CD4-positive, alpha-beta T cell treated with Interleukin-4 for 1 hour (primary cell): ENCODE results near the gene AAMP.
A peak's percentile ranks its signal among the peaks of the same experiment; 100 is the strongest.
"Not testable (repeated sequence)": the region's sequence is repeated elsewhere in the genome, so short reads cannot be mapped to it uniquely, and the experiment has no call there.

Source experiments
- DNase-seq, 2 donors: peaks; one replicate each; pipeline ENCODE4 v3.0.0-alpha.2; 2020 to 2022

AAMP gene

GRCh38 chr2:218273908-218274249, 3.9 kb upstream of the AAMP start:
- DNase-seq, result no peak

GRCh38 chr2:218273214-218273907, 3.4 kb upstream of the AAMP start:
- not testable (repeated sequence) for DNase-seq

GRCh38 chr2:218272531-218273212, 2.7 kb upstream of the AAMP start:
- peak; percentile 85 to 88 for DNase-seq

GRCh38 chr2:218271865-218272530, 2.1 kb upstream of the AAMP start:
- DNase-seq, result no peak

DNA sequence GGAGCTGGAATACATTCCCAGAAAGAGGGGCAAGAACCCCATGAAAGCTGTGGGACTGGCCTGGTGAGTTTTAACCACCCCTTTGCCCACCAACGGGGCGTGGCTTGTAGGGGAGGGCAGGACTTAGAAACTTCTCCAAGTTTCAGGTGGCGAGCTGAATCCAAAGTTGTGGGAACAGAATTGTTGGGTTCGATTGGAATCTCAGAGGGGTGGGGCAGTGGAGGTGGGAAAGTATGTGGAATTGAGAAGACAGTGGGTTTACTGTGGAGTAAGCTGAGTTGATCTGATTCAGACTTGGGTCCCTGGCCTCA, 1.5 kb upstream of the AAMP start:
- DNase-seq, result no peak

DNA sequence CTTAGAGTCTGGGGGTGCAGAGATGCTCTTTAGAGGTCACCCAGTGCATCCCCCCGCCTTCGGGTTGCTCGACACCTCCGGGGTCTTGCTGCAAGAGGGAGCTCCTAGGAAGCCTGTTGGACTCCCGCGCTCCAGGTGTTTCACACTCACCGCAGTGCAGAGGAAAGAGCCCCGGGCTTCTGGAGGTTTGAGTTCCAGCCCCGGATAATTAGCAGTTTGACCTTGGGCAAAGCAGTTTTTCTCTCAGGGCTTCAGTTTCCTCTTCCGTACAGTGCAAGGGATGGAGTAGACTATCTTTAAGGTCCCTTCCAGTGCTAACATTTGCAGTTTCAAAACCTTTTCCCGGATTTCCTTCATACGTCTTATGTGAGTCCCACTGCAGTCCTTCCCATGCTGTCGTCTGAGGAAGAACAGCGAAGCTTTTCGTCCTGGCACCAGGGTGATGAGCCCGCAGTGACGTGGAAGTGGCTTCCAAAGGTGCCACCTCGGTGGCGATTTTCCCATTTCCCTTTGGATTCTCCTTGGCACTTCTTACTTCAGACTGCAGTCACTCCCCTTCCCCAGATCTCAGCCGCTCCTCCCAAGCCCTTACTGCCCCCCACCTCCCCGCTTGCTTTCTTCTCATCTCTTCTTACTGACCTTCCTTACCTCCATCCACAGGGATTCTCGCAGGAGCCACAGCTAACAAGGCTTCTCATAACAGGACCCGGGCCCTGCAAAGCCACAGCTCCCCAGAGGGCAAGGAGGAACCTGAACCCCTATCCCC, 967 bp upstream of the AAMP start:
- no peak for DNase-seq

- no peak for DNase-seq
Observed at GRCh38 chr2:218267259-218267658, 2.7 kb downstream of the AAMP start.

- DNase-seq, result no peak
Observed at GRCh38 chr2:218266316-218266979, 3.5 kb downstream of the AAMP start.

DNA sequence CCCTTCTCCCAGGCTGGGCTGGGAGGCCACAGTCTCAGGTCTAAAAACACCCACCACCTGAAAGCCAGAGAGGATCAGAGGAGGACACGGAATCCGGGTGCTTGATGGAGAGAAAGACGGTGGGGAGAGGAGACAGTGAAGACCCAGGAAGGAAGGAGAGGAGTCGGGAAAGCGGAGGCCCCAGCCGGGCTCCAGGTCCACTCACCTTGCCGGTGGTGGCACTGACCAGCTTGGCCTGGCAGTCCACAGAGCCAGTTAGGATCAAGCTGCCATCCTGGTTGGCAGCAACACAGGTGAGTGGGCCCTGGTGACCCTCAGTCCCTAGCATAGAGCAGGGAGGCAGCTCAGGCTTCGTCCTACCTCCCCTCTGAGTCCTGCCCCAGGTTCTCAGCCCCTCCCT, 4.3 kb downstream of the AAMP start:
- no peak for DNase-seq

DNA sequence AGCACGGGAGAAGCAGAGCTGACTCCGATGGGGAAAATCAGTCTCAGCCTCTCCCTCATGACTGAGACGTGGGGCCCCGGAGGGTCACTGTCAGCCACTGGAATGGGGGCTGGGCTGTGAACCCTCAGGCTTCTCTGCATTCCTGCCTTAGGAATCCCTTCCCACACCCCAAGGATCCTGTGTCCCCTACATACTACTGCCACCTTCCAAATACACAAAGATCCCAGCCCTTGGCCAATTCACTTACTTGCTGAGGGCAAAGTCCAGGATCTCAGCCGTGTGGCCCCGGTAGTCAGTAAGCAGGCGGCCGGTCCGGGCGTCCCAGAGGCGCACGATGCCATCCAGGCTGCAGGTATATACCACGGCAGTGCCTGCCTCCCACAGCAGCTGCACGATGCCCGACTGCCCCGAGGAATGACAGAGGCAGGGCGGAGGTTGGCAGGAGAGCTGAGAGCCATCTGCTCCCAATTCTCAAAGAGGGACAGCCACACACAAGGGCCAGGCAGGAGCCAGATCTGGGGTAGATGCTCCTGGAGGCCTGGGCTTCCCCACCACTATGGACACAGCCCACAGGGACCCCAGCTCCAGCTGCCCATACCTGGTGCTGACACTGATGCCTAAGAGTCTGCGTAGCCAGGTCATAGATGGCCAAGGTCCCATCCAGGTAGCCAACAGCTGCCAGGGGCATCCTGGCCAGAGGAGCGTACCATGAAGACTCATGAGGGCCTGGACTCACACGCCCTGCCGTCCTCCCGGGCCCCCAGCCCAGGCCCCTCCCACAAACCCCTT, 5.0 kb downstream of the AAMP start:
- DNase-seq, result no peak

- peak in 1 of 2 donors; percentile 18 for DNase-seq
Observed at GRCh38 chr2:218263817-218264641, 5.9 kb downstream of the AAMP start.

DNA sequence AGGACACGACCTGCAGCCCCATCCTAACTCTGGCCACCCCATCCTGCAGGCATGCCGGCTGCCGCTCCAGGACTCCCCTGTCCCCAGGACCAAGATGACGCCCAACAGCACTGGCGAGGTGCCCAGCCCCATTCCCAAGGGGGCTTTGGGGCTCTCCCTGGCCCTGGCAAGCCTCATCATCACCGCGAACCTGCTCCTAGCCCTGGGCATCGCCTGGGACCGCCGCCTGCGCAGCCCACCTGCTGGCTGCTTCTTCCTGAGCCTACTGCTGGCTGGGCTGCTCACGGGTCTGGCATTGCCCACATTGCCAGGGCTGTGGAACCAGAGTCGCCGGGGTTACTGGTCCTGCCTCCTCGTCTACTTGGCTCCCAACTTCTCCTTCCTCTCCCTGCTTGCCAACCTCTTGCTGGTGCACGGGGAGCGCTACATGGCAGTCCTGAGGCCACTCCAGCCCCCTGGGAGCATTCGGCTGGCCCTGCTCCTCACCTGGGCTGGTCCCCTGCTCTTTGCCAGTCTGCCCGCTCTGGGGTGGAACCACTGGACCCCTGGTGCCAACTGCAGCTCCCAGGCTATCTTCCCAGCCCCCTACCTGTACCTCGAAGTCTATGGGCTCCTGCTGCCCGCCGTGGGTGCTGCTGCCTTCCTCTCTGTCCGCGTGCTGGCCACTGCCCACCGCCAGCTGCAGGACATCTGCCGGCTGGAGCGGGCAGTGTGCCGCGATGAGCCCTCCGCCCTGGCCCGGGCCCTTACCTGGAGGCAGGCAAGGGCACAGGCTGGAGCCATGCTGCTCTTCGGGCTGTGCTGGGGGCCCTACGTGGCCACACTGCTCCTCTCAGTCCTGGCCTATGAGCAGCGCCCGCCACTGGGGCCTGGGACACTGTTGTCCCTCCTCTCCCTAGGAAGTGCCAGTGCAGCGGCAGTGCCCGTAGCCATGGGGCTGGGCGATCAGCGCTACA, 7.0 kb downstream of the AAMP start:
- no peak for DNase-seq

DNA sequence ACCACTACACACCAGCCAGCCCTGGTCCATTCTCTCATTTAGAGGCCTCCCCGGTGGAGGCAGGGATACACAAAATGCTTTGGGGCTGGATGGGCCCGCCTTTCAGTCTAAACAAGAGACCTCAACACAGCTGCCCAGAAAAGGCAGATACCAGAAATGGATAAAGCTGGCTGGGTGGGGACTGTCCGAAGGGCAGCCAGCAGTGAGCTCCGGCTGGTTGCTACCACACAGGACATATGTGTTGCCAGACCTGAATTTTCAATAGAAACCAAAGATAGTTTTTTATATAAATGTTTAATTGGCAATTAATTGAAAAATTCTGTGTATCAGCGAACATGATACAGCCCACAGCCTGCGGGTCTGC, 7.7 kb downstream of the AAMP start:
- no peak for DNase-seq

DNA sequence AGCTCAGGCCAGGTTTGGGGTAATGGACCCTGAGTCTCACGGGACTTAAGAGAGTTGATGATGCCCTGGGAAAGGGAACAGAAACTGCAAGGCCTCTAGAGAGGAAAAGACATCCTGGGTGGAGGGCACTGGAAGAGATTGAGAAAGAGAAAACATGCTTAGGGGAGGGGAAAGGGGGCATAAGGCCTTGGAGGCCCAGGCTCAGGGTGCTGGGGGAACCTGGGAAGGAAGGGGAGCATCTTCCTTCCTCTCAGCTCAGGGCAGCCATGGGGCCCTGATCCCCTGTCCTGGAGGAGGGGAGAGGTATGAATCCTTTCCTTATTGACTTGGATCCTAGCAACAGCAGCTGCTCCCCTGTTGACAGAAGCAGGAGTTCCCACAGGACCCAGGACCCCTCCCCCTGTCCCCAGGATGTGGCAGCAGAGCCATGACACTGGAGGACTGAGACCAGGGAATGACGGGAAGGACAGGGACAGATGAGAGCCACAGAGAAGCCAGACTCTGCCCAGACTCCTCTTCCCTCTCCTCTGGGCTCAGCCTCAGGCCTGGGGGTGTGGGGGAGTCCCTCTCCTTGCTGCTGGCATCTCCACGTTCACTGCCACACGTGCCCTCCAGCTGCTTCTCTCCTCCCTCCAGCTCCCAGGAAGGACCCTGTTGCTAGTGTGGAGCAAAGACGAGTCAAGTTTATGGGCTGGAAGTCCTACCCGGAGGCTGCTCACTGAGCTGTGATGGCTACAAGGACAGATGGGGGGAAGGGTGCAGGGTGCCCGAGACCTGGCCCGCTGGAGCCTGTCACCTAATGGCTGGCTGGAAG, 8.3 kb downstream of the AAMP start:
- no peak for DNase-seq

DNA sequence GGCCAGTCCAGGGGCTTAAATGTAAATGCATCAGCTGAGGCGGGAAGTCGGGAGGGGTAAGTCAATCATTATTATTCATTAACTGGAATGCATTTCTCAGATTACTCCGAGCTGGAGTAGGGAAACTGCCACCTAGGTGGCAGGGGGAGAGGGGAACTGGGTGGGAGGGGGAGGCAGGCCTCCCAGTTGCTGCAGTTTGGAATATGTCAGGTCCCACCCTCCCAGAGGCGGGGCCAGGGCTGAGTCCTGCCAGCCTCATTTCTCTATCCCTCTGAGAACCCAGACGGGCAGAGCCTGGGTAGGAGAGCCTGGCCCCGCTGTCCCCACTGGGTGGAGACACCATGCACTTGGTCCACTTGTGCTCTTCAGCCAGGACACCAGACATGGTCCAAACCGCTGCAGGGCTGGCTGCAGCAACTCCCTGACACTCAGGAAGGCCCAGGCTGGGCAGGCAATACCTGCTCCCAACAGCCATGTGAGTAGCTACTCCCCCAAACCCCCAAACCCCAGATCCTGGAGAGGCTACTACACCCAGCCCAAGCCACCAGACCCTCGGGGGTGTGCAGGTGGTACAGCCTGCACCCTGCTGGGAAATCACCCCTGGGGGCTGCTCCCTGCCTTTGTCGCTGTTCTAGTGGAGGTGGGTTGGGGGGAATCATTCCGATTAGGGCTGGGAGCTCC, 9.1 kb downstream of the AAMP start, which contains the start of gene GPBAR1:
TSS of gene GPBAR1 (plus strand) at position 274 of the 681 bp plus-strand sequence. CDS start 1,710 bp downstream, outside the sequence.
- no peak for DNase-seq

GRCh38 chr2:218260166-218260565, 9.8 kb downstream of the AAMP start:
- no peak for DNase-seq

DNA sequence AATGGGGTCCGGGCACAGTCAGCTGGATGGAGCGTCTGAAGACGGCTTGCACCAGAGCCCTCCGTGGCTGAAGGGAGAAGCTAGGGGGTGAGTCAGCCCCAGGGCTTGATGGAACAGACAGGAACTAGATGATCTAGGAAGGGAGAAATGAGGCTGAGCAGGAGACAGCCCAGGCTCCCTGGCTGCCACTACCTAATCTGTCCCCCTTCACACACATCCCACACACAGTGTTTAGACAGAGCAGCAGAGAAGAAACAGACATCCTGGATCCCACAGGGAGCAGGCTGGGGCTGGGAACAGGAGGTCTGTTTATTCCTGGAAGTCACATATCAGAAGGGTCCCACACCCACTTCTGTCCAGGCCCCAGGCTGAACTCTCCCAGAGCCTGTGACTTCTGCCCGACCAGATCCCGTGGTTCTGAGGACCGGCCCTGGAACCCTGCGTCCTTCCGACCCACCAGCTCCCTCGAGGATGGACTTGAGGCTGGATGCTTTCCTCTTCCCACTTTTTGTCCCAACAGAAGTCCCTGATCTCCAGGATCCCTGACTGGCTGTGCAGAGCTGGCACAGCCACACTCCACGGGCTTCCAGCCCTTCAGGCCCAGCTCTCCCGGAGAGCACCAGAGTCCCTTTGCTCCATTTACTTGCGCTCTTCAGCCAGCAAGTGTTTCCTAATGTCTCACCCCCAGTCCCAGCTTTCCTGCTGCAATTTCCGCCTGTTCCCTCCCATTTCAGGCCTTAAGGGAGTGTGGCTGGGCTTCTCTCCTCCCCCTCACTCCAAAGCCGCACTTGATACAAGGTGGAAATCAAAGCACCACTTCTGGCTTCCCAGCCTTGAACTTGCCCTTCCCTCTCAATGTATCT, 10.6 kb downstream of the AAMP start:
- DNase-seq, result peak in 1 of 2 donors; percentile 34
